GM20000 (cell line): ENCODE results near the gene ZNG1C.
"Not testable (repeated sequence)": the region's sequence is repeated elsewhere in the genome, so short reads cannot be mapped to it uniquely, and the experiment has no call there.

Experiments used
- DNase-seq: peaks from one replicate; pipeline ENCODE4 v3.0.0; 2012; ENCODE audit warnings: low spot score

The ZNG1C gene

DNA sequence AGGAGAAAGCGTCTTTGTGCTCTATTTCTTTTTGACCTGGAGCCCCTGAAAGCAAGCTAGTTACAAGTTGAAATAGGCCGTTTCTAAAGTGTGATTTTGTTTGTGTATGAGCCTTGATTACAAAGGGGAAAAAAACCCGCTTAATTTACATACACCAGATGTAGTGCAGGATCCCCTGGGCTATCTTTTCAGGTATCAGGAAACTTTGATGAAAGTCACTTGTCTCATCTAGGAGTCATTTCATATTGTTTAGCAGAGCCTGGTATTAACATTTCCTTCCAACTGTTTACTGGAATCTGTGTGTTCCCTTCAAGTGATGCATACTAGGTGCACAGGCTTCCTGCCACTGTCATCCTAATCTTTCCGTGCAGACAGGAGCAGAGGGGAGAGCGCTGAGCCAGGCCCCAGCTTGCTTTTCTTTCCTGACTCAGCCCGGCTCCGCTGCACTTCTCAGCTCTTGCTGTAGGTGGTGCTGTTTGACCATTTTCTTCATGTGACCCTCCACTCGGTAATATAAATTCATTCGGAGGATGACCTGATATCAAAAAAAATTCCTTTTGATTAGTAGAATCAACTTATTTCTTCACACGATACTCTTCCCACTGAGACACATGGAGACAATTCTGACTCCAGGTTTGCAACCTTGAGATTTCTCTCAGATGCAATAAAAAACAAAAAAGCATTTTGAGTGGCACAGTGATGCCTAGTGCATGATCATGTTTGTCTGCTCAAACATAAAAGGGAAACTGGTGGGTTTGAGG, 100.7 kb downstream of the ZNG1C start:
- DNase-seq = not testable (repeated sequence)

- DNase-seq = not testable (repeated sequence)
These were observed 101.5 kb downstream of the ZNG1C start for GRCh38 chr9:68343242-68343641.

- not testable (repeated sequence) for DNase-seq
These were observed 102.2 kb downstream of the ZNG1C start for GRCh38 chr9:68343992-68344391.
